Neural cell (in vitro differentiated cells): ENCODE measurements around the gene NACC1.

Source experiments
- CTCF ChIP-seq: fragments of 450-650 bp; IDR thresholded peaks from 2 replicates; pipeline ENCODE4 v1.5.1; 2014; ENCODE audit warnings: antibody characterized with exemption, mild to moderate bottlenecking, moderate library complexity; ENCODE audit not compliant: poor library complexity, severe bottlenecking
- EP300 ChIP-seq: fragments of 450-650 bp; conservative IDR thresholded peaks from 2 replicates; pipeline ENCODE4 v1.6.1; 2014; ENCODE audit warnings: antibody characterized with exemption, mild to moderate bottlenecking, moderate library complexity; ENCODE audit not compliant: poor library complexity, severe bottlenecking
- EZH2 ChIP-seq: fragments of 200-600, 300-800 bp; shearing (Covaris generic), sonication (generic); IDR thresholded peaks from 2 replicates; pipeline ENCODE4 v1.6.1; 2014; ENCODE audit warnings: antibody characterized with exemption, low read length, borderline replicate concordance, mild to moderate bottlenecking; ENCODE audit not compliant: insufficient read depth, poor library complexity, severe bottlenecking
- MXI1 ChIP-seq: fragments of 450-650 bp; conservative IDR thresholded peaks from 2 replicates; pipeline ENCODE4 v1.6.1; 2014; ENCODE audit warnings: antibody characterized with exemption, mild to moderate bottlenecking; ENCODE audit not compliant: poor library complexity, severe bottlenecking
- POLR2AphosphoS5 ChIP-seq: IDR thresholded peaks from 2 replicates; pipeline ENCODE4 v1.6.1; 2012
- RAD21 ChIP-seq: fragments of 450-650 bp; conservative IDR thresholded peaks from 2 replicates; pipeline ENCODE4 v1.6.1; 2014; ENCODE audit warnings: antibody characterized with exemption, mild to moderate bottlenecking, moderate library complexity
- REST ChIP-seq: IDR thresholded peaks from 2 replicates; pipeline ENCODE4 v1.6.1; 2012; ENCODE audit warnings: borderline replicate concordance
- SMC3 ChIP-seq: fragments of 450-650 bp; conservative IDR thresholded peaks from 2 replicates; pipeline ENCODE4 v1.6.1; 2014; ENCODE audit warnings: antibody characterized with exemption, mild to moderate bottlenecking, moderate library complexity; ENCODE audit not compliant: poor library complexity
- TAF1 ChIP-seq: IDR thresholded peaks from 2 replicates; pipeline ENCODE4 v1.6.1; 2012; ENCODE audit warnings: low read depth

- TF ChIP-seq CTCF (no peak), MXI1 (no peak), POLR2AphosphoS5 (no peak), EZH2 (no peak), EP300 (no peak), RAD21 (no peak), TAF1 (no peak), SMC3 (no peak), REST (no peak)
These were observed 20.8 kb downstream of the NACC1 start for GRCh38 chr19:13138916-13139198.
